HG03432 (cell line): ENCODE measurements around the gene SLC47A2.
A peak's percentile ranks its signal among the peaks of the same experiment; 100 is the strongest.

Experiments used
- ATAC-seq: cut with Tn5 transposase; IDR thresholded peaks from one replicate; pipeline ENCODE4 v1.9.1; 2021; ENCODE audit warnings: mild to moderate bottlenecking, moderate library complexity; ENCODE audit not compliant: unreplicated experiment

Gene SLC47A2

GRCh38 chr17:19747829-19748806 lies 31.7 kb upstream of the SLC47A2 start, which contains the start of gene ALDH3A1:
Gene ALDH3A1 (minus strand): TSS chr17:19748298. CDS start chr17:19745129, 3,169 bp downstream.
- no peak for ATAC-seq

GRCh38 chr17:19747159-19747719 lies 30.9 kb upstream of the SLC47A2 start:
- no peak for ATAC-seq

GRCh38 chr17:19746517-19746916 lies 30.1 kb upstream of the SLC47A2 start:
- ATAC-seq: no peak

- ATAC-seq: peak; percentile 51
Observed at GRCh38 chr17:19744922-19745757, 28.8 kb upstream of the SLC47A2 start.

- peak; percentile 28 for ATAC-seq
Observed at GRCh38 chr17:19744492-19744891, 28.1 kb upstream of the SLC47A2 start.

- no peak for ATAC-seq
Observed at GRCh38 chr17:19743101-19744100, 27.0 kb upstream of the SLC47A2 start.

GRCh38 chr17:19742495-19742894 lies 26.1 kb upstream of the SLC47A2 start:
- ATAC-seq: no peak

GRCh38 chr17:19741832-19742457 lies 25.6 kb upstream of the SLC47A2 start:
- ATAC-seq: no peak

GRCh38 chr17:19740933-19741332 lies 24.5 kb upstream of the SLC47A2 start:
- ATAC-seq: no peak

GRCh38 chr17:19739241-19740201 lies 23.1 kb upstream of the SLC47A2 start:
- ATAC-seq: no peak

GRCh38 chr17:19738757-19739156 lies 22.4 kb upstream of the SLC47A2 start:
- no peak for ATAC-seq

GRCh38 chr17:19738073-19738449 lies 21.7 kb upstream of the SLC47A2 start:
- ATAC-seq: no peak

GRCh38 chr17:19737305-19738072 lies 21.1 kb upstream of the SLC47A2 start:
- no peak for ATAC-seq

- no peak for ATAC-seq
Observed at GRCh38 chr17:19736071-19736470, 19.7 kb upstream of the SLC47A2 start.

- ATAC-seq: no peak
Observed at GRCh38 chr17:19733953-19734526, 17.7 kb upstream of the SLC47A2 start.

- ATAC-seq: no peak
Observed at GRCh38 chr17:19731626-19732025, 15.2 kb upstream of the SLC47A2 start.

GRCh38 chr17:19730843-19731242 lies 14.5 kb upstream of the SLC47A2 start:
- ATAC-seq: no peak
